Measurements from ENCODE around the gene KSR2. TPM values are rescaled to one million over a fixed set of nuclear protein-coding genes. Genes with fewer than 3 reads are reported as not detected.

Gene KSR2
- total RNA-seq, 4 donors from 2014 or later: under 0.01 to 0.06 (median 0.03) TPM

DNA sequence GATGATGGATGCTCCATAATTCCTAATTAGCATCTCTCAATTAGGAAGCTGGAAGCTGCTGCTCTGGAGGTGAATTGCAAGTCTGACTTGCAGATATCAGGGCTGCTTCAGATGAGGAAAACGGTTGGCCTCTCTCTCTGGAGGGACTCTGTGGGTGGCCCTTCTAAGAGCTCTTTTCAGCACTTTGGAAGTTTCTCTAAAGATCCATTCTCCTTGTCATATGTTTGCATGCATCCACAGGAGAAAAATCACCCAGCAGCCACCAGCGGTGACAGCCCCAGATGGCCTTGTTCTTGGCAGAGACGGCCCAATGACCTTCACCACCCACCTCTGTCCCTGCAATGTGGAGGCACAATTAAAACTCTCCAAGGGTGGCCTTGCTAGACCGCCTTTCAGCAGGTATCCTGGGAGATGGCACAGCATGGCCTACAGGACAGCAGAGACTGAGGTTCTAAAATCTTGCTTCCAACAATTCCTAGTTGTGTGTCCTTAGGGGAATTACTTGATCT lies 42.3 kb downstream of the KSR2 start:
- peaks cover 0 to 4% (median 0%) of the 10 kb centered on the region in 4 donors for H3K27me3 ChIP-seq
- no peak overlapping the region for H3K4me3 ChIP-seq
- TF ChIP-seq, protein P1, sequence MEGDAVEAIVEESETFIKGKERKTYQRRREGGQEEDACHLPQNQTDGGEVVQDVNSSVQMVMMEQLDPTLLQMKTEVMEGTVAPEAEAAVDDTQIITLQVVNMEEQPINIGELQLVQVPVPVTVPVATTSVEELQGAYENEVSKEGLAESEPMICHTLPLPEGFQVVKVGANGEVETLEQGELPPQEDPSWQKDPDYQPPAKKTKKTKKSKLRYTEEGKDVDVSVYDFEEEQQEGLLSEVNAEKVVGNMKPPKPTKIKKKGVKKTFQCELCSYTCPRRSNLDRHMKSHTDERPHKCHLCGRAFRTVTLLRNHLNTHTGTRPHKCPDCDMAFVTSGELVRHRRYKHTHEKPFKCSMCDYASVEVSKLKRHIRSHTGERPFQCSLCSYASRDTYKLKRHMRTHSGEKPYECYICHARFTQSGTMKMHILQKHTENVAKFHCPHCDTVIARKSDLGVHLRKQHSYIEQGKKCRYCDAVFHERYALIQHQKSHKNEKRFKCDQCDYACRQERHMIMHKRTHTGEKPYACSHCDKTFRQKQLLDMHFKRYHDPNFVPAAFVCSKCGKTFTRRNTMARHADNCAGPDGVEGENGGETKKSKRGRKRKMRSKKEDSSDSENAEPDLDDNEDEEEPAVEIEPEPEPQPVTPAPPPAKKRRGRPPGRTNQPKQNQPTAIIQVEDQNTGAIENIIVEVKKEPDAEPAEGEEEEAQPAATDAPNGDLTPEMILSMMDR (IDR thresholded peaks at IDR 0.05): no peak
- TF ChIP-seq POLR2AphosphoS5 (IDR thresholded peaks at IDR 0.05): no peak
- H3K9me3 ChIP-seq: no peaks in the 10 kb centered on the region
- no peak overlapping the region for H3K27ac ChIP-seq (replicated peaks in 1 of 4)
- 78% methylated on average over 3 of the region's 4 CpGs for WGBS
- no peaks in the 10 kb centered on the region for H3K36me3 ChIP-seq
- intact Hi-C loops (cut with DNase I): no loop called here
- no peaks in the 10 kb centered on the region for H3K4me1 ChIP-seq
- DNase-seq (ENCODE audit: extremely low spot score): no peak

DNA sequence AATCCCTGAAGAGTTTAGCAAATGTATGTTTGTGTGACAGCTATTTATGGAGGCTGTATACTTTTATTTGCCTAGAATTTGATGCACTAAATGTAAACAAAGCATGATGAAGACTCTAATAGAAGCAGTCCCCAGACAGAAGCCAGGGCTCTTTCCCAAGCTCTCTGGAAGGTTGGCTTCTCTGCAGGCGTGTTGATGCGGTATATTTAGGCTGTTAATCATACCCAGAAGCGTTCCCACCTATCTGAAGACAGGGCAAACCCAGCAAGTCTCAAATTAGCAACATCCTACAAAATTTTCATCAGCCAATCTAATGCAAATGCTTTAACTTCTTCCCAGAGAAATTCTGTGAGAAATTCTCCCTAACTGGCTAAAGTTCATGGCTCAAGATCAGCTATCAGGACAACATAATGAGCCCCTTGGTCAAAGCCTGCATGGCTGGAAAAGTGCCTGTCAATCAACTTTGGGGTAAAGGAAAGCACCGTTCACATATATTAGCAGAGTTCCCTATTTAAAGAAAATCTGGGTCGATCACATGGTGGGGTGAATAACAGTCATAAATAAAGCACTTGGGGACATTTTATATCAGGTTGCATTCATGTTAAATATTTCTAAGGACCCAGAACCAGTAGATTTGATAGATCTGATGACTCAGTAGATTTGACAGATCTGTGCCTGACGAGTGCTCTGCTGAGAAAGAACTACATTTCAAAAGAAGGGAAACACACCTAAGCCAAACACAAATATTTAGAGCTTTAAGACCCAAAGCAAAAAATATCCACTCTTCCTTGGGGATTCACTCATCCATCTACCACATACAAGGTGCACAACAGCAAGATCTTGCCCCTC lies 46.6 kb downstream of the KSR2 start:
- Histone ChIP-seq H3K36me3 (no peaks in the 10 kb centered on the region), H3K27ac (replicated peaks in 1 of 4) (no peak overlapping the region), H3K4me3 (no peak overlapping the region), H3K27me3 (peaks cover 0 to 12% (median 0%) of the 10 kb centered on the region in 4 donors), H3K4me1 (no peaks in the 10 kb centered on the region), H3K9me3 (no peaks in the 10 kb centered on the region)
- intact Hi-C loops (cut with DNase I): no loop called here
- 60% methylated on average over 6 of the region's 6 CpGs for whole genome bisulfite sequencing
- no peak for DNase-seq (ENCODE audit: extremely low spot score)
- TF ChIP-seq, protein P1 (IDR thresholded peaks at IDR 0.05): no peak
- TF ChIP-seq POLR2AphosphoS5 (IDR thresholded peaks at IDR 0.05) (no peak), EP300 (IDR thresholded peaks at IDR 0.05) (no peak), POLR2A (IDR thresholded peaks at IDR 0.05; ENCODE audit: low read depth) (no peak)

DNA sequence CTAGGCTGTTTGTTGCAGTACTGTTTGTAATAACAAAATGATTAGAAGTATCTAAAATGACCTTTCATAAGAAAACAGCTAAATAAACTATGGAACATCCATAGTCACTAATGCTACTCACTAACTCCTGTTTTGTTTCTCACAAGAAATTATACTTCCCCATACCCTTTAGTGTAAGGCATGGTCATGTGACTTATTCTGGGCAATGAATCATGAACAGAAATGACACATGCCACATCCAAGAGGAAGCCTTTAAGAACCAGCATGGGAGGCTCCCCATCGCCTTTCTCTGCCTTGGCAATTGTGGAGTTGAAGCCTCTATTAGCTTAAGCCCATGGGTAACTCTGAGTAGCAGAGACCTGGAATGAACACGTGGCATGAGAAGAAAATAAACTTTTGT lies 49.3 kb downstream of the KSR2 start:
- Histone ChIP-seq H3K9me3 (no peaks in the 10 kb centered on the region), H3K4me1 (no peaks in the 10 kb centered on the region), H3K4me3 (no peak overlapping the region), H3K36me3 (no peaks in the 10 kb centered on the region), H3K27me3 (peaks cover 0 to 12% (median 0%) of the 10 kb centered on the region in 4 donors), H3K27ac (replicated peaks in 1 of 4) (no peak overlapping the region)
- 57% methylated on average over 2 of the region's 2 CpGs for WGBS
- intact Hi-C loops (cut with DNase I): no loop called here
- DNase-seq (ENCODE audit: extremely low spot score): no peak
- no peak for TF ChIP-seq POLR2AphosphoS5 (IDR thresholded peaks at IDR 0.05)
- no peak for TF ChIP-seq EP300 (IDR thresholded peaks at IDR 0.05)
- TF ChIP-seq POLR2A (IDR thresholded peaks at IDR 0.05; ENCODE audit: low read depth): no peak
- TF ChIP-seq, protein P1 (IDR thresholded peaks at IDR 0.05): no peak

DNA sequence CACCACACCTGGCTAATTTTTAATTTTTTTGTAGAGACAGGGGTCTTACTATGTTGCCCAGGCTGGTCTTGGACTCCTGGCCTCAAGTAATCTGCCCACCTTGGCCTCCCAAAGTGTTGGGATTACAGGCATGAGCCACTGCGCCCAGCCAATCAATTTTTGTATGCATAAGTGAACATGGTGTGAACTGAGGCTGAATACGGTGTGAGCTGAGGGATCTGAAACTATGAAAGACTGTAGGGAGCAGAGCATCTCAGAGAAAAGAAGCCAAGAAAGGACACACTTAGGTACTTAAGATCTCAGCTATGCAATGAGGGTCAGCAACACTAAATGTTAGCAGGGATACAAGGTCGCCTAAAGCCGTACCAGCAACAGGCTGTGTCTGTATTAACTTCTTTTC lies 54.1 kb downstream of the KSR2 start:
- Histone ChIP-seq H3K9me3 (peaks cover 0 to 10% (median 4%) of the 10 kb centered on the region in 4 donors), H3K27ac (replicated peaks in 1 of 4) (no peak overlapping the region), H3K4me1 (no peaks in the 10 kb centered on the region), H3K27me3 (no peaks in the 10 kb centered on the region), H3K36me3 (no peaks in the 10 kb centered on the region), H3K4me3 (no peak overlapping the region)
- 80% methylated on average over 4 of the region's 4 CpGs for WGBS
- intact Hi-C loops (cut with DNase I): no loop called here
- TF ChIP-seq POLR2AphosphoS5 (IDR thresholded peaks at IDR 0.05): no peak
- TF ChIP-seq, protein P1 (IDR thresholded peaks at IDR 0.05): no peak
- no peak for TF ChIP-seq EP300 (IDR thresholded peaks at IDR 0.05)
- no peak for TF ChIP-seq POLR2A (IDR thresholded peaks at IDR 0.05; ENCODE audit: low read depth)
- no peak for DNase-seq (ENCODE audit: extremely low spot score)
